GM12878 (cell line): ENCODE results near the gene FCHSD2. TPM values are rescaled to one million over a fixed set of nuclear protein-coding genes. Genes with fewer than 3 reads are reported as not detected.

Experiments used
- CEBPB ChIP-seq, 2 experiments: fragments of 150-350 bp in 1 of 2; IDR thresholded peaks; 2 replicates each; pipeline ENCODE4 v1.6.1; 2012 to 2014; ENCODE audit warnings: low read depth in 2 of 2, low read length in 2 of 2, borderline replicate concordance in 1 of 2, inconsistent platforms in 1 of 2
- CHD1 ChIP-seq: IDR thresholded peaks from 2 replicates; pipeline ENCODE4 v1.6.1; 2012; ENCODE audit warnings: low read depth, low read length, improper control_type of control experiment
- CUX1 ChIP-seq: IDR thresholded peaks from 2 replicates; pipeline ENCODE4 v1.6.1; 2012; ENCODE audit warnings: improper control_type of control experiment, low read depth, low read length; ENCODE audit not compliant: insufficient replicate concordance
- EP300 ChIP-seq, 2 experiments: fragments of 150-350 bp in 1 of 2; IDR thresholded peaks; 2 replicates each; pipeline ENCODE4 v1.6.1; 2011 to 2012; ENCODE audit warnings: low read depth in 2 of 2, low read length in 2 of 2, borderline replicate concordance in 1 of 2, improper control_type of control experiment in 1 of 2, inconsistent platforms in 1 of 2; ENCODE audit not compliant: control insufficient read depth in 1 of 2
- NFXL1 ChIP-seq: fragments of 450-650 bp; IDR thresholded peaks from 2 replicates; pipeline ENCODE4 v1.6.1; 2017; ENCODE audit warnings: antibody characterized with exemption, mild to moderate bottlenecking, borderline replicate concordance
- NFYB ChIP-seq: IDR thresholded peaks from 2 replicates; pipeline ENCODE4 v1.6.1; 2011; ENCODE audit warnings: low read depth, mild to moderate bottlenecking, low read length, improper control_type of control experiment, moderate library complexity; ENCODE audit not compliant: insufficient read depth
- NR2C1 ChIP-seq: fragments of 450-650 bp; IDR thresholded peaks from 2 replicates; pipeline ENCODE4 v1.6.1; 2017; ENCODE audit warnings: antibody characterized with exemption, mild to moderate bottlenecking, moderate library complexity
- YBX1 ChIP-seq: fragments of 450-650 bp; IDR thresholded peaks from 2 replicates; pipeline ENCODE4 v1.6.1; 2016; ENCODE audit warnings: antibody characterized with exemption
- ZNF592 ChIP-seq: fragments of 450-650 bp; IDR thresholded peaks from 2 replicates; pipeline ENCODE4 v1.6.1; 2017; ENCODE audit warnings: mild to moderate bottlenecking, moderate library complexity
- polyA plus RNA-seq, 11 experiments: library from polyadenylated mRNA; depleted of rRNA in 4 of 11; unstranded in 6 of 11; stranded (reverse) in 5 of 11; fragments of >200 nt; fragmentation: Nextera tagmentation in 4 of 11; fragmentation: Illumina TruSeq in 1 of 11; extraction: Ambion mirVana in 4 of 11; extraction: Trizol in 1 of 11; gene quantifications; 1 replicate in 1 of 11; 2 replicates in 10 of 11; pipeline versions ENCODE4 v1.2.1 to v1.2.3, GENCODE V29; 2011 to 2016; ENCODE audit warnings: inconsistent platforms in 2 of 11, missing spikeins in 2 of 11, low read depth in 1 of 11
- total RNA-seq, 4 experiments: library from RNA; depleted of rRNA in 3 of 4; stranded (reverse); fragments of >200 nt in 3 of 4; fragmentation: Illumina TruSeq in 1 of 4; extraction: Trizol in 1 of 4; gene quantifications; 2 replicates each; pipeline versions ENCODE4 v1.2.1 to v1.2.3, GENCODE V29; 2013 to 2021

The FCHSD2 gene
- total and polyA plus RNA-seq, 10 of the 15 experiments (the other 5 are each of a cell fraction or from before 2014, with no cell fraction given), result 13.2 to 89.8 (median 47.8) TPM

DNA sequence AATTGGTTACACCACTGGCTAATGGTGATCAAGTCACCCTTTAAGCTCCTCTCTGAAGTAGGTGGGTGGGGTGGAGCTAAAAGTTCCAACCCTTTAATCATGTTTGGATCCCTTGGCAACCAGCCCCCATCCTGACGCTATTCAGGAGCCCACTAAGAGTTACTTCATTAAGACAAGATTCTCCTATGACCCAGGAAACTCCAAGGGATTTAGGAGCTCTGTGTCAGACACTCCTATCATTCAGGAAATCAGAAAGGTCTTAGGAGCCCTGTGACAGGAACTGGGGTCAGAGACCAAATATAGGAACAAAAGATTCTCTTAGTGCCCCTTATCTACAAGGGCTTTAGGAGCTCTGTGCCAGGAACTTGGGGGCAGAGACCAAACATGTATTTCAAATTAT lies 186.7 kb downstream of the FCHSD2 start (continued):
- TF ChIP-seq CHD1 (no peak), NFYB (no peak), CEBPB (IDR thresholded peaks at IDR 0.05; ENCODE audit: borderline replicate concordance in 1 of 2, low read depth in 2 of 2, low read length in 2 of 2) (no peak), NFXL1 (no peak), ZNF592 (no peak), CUX1 (no peak), YBX1 (no peak), NR2C1 (no peak), EP300 (IDR thresholded peaks at IDR 0.05; ENCODE audit: borderline replicate concordance in 1 of 2, control insufficient read depth in 1 of 2, low read depth in 2 of 2, low read length in 2 of 2) (no peak)
